ENCODE measurements around the gene NLRP1.

GRCh38 chr17:5624211-5624610, 39.9 kb upstream of the NLRP1 start:
- TF ChIP-seq CTCF (IDR thresholded peaks at IDR 0.05 in 4 of 5, conservative IDR thresholded peaks at IDR 0.05 in 1 of 5) (no peak), POLR2A (IDR thresholded peaks at IDR 0.05) (no peak)
